SK-N-SH (cell line): ENCODE data around the gene MRPS18A. TPM values are rescaled to one million over a fixed set of nuclear protein-coding genes. Genes with fewer than 3 reads are reported as not detected.

Source experiments
- CTCF ChIA-PET: fragments of 300-600, 350-600 bp; formaldehyde crosslinking; extraction: SDS; loops from one replicate; lab custom pipeline; 2021; lab: Yijun Ruan, JAX
- POLR2A ChIA-PET: fragments of 350-600 bp; sonication (Branson Sonifier 250); formaldehyde crosslinking; extraction: SDS; loops from one replicate; lab custom pipeline; 2020; ENCODE audit warnings: antibody characterized with exemption, inconsistent platforms; lab: Yijun Ruan, JAX
- DNase-seq: peaks from one replicate; pipeline ENCODE4 v3.0.0; 2012
- H2AFZ ChIP-seq: fragments of 200-600 bp; sonication (generic); 2 replicates; pipeline ENCODE4 v1.8.1; 2016; ENCODE audit warnings: antibody characterized with exemption, mild to moderate bottlenecking, low read depth
- H3F3A ChIP-seq: fragments of 200-600 bp; sonication (generic); replicated peaks from 2 replicates; pipeline ENCODE3; 2016; ENCODE audit warnings: antibody characterized with exemption, mild to moderate bottlenecking; ENCODE audit not compliant: insufficient read depth
- H3K27ac ChIP-seq, 2 experiments: fragments of 200-500 bp in 1 of 2; fragments of 200-600 bp in 1 of 2; sonication (Bioruptor generic) in 1 of 2; sonication (generic), shearing (Covaris generic) in 1 of 2; 2 replicates each; pipeline versions ENCODE4 v1.5.1 to v1.6.1; 2014 to 2016; ENCODE audit warnings: low read depth in 2 of 2, inconsistent platforms in 1 of 2, low read length in 1 of 2, mild to moderate bottlenecking in 1 of 2, mixed read lengths in 1 of 2
- H3K27me3 ChIP-seq: fragments of 200-600 bp; sonication (generic), shearing (Covaris generic); 2 replicates; pipeline ENCODE4 v1.6.1; 2016; ENCODE audit warnings: mixed run types; ENCODE audit not compliant: insufficient read depth
- H3K36me3 ChIP-seq, 2 experiments: fragments of 200-500 bp in 1 of 2; fragments of 200-600 bp in 1 of 2; sonication (Bioruptor generic) in 1 of 2; sonication (generic) in 1 of 2; replicated peaks in 1 of 2; 2 replicates each; pipeline versions ENCODE3 to v1.5.1; 2014 to 2016; ENCODE audit warnings: low read length in 1 of 2, mild to moderate bottlenecking in 1 of 2; ENCODE audit not compliant: insufficient read depth in 2 of 2, control insufficient read depth in 1 of 2
- H3K4me1 ChIP-seq, 2 experiments: fragments of 200-500 bp in 1 of 2; fragments of 200-600 bp in 1 of 2; sonication (Bioruptor generic) in 1 of 2; sonication (generic), shearing (Covaris generic) in 1 of 2; 2 replicates each; pipeline versions ENCODE4 v1.5.1 to v1.6.1; 2014 to 2016; ENCODE audit warnings: low read depth in 1 of 2, low read length in 1 of 2, mixed run types in 1 of 2; ENCODE audit not compliant: insufficient read depth in 2 of 2, control insufficient read depth in 1 of 2
- H3K4me2 ChIP-seq: fragments of 200-600 bp; sonication (generic), shearing (Covaris generic); 2 replicates; pipeline ENCODE4 v1.6.1; 2017; ENCODE audit warnings: mixed run types
- H3K4me3 ChIP-seq, 2 experiments: fragments of 200-500 bp in 1 of 2; fragments of 200-600 bp in 1 of 2; sonication (Bioruptor generic) in 1 of 2; sonication (generic), shearing (Covaris generic) in 1 of 2; 2 replicates each; pipeline versions ENCODE4 v1.5.1 to v1.8.1; 2014 to 2016; ENCODE audit warnings: low read depth in 2 of 2, inconsistent platforms in 1 of 2, low read length in 1 of 2, mild to moderate bottlenecking in 1 of 2, mixed read lengths in 1 of 2, moderate library complexity in 1 of 2
- H3K79me2 ChIP-seq: fragments of 200-600 bp; sonication (generic); 2 replicates; pipeline ENCODE4 v1.8.1; 2017; ENCODE audit warnings: mild to moderate bottlenecking; ENCODE audit not compliant: insufficient read depth
- H3K9ac ChIP-seq: fragments of 200-600 bp; sonication (generic); 2 replicates; pipeline ENCODE4 v1.6.1; 2017; ENCODE audit warnings: mixed run types
- H3K9me2 ChIP-seq: fragments of 200-600 bp; sonication (generic); 2 replicates; pipeline ENCODE4 v1.6.1; 2017; ENCODE audit warnings: mixed run types
- H3K9me3 ChIP-seq: fragments of 200-600 bp; sonication (generic); 2 replicates; pipeline ENCODE4 v1.6.1; 2017; ENCODE audit warnings: mixed run types, mild to moderate bottlenecking, moderate library complexity
- H4K20me1 ChIP-seq: fragments of 200-600 bp; sonication (generic); 2 replicates; pipeline ENCODE4 v1.6.1; 2017; ENCODE audit warnings: mild to moderate bottlenecking, mixed run types; ENCODE audit not compliant: insufficient read depth
- CHD2 ChIP-seq: fragments of 150-350 bp; IDR thresholded peaks from 2 replicates; pipeline ENCODE4 v1.6.1; 2018; ENCODE audit warnings: low read length; ENCODE audit not compliant: partially characterized antibody
- EZH2phosphoT487 ChIP-seq: fragments of 200-600 bp; sonication (generic); IDR thresholded peaks from 2 replicates; pipeline ENCODE4 v1.6.1; 2017; ENCODE audit warnings: low read depth, mixed run types, mild to moderate bottlenecking, antibody characterized with exemption, moderate library complexity, borderline replicate concordance
- FOSL2 ChIP-seq: IDR thresholded peaks from 2 replicates; pipeline ENCODE4 v1.4.0; 2012; ENCODE audit warnings: low read depth, mild to moderate bottlenecking, moderate library complexity, borderline replicate concordance
- FOXJ3 ChIP-seq: sonication (generic); formaldehyde crosslinking; IDR thresholded peaks from 2 replicates; pipeline ENCODE4 v1.5.1; 2020; ENCODE audit warnings: mild to moderate bottlenecking, missing genetic modification reagents
- FOXM1 ChIP-seq: IDR thresholded peaks from 2 replicates; pipeline ENCODE4 v1.4.0; 2012; ENCODE audit warnings: low read depth, mild to moderate bottlenecking
- GATA2 ChIP-seq: sonication (generic); formaldehyde crosslinking; IDR thresholded peaks from 2 replicates; pipeline ENCODE4 v1.5.0; 2020; ENCODE audit warnings: mild to moderate bottlenecking, missing genetic modification reagents
- MEF2A ChIP-seq: IDR thresholded peaks from 2 replicates; pipeline ENCODE4 v1.4.0; 2012; ENCODE audit warnings: low read depth, borderline replicate concordance
- MXI1 ChIP-seq: IDR thresholded peaks from 2 replicates; pipeline ENCODE4 v1.6.1; 2012; ENCODE audit warnings: mild to moderate bottlenecking, low read depth, low read length, improper control_type of control experiment
- NFIC ChIP-seq: IDR thresholded peaks from 2 replicates; pipeline ENCODE4 v1.4.0; 2012; ENCODE audit warnings: borderline replicate concordance
- NRF1 ChIP-seq: IDR thresholded peaks from 2 replicates; pipeline ENCODE4 v1.6.1; 2012; ENCODE audit warnings: low read depth, mild to moderate bottlenecking, low read length
- POLR2AphosphoS5 ChIP-seq: IDR thresholded peaks from 2 replicates; pipeline ENCODE4 v1.6.1; 2012; ENCODE audit warnings: low read depth, low read length
- RFX5 ChIP-seq: IDR thresholded peaks from 2 replicates; pipeline ENCODE4 v1.6.1; 2012; ENCODE audit warnings: mild to moderate bottlenecking, improper control_type of control experiment, low read length
- SMC3 ChIP-seq: IDR thresholded peaks from 2 replicates; pipeline ENCODE4 v1.6.1; 2012; ENCODE audit warnings: low read depth, low read length, improper control_type of control experiment
- TEAD4 ChIP-seq: IDR thresholded peaks from 2 replicates; pipeline ENCODE4 v1.4.0; 2012; ENCODE audit warnings: mild to moderate bottlenecking, borderline replicate concordance; ENCODE audit not compliant: insufficient read depth
- YY1 ChIP-seq: IDR thresholded peaks from 2 replicates; pipeline ENCODE4 v1.4.0; 2012; ENCODE audit warnings: low read depth, mild to moderate bottlenecking
- WGBS: methylation state at CpG from one replicate; pipeline ENCODE4 v1.1.6; 2017; ENCODE audit warnings: low lambda C conversion rate; 5-methylcytosine and 5-hydroxymethylcytosine counted together
- polyA plus RNA-seq, 3 experiments: library from polyadenylated mRNA; depleted of rRNA; stranded (reverse); fragments of >200 nt; gene quantifications; 2 replicates each; pipeline ENCODE4 v1.2.3, GENCODE V29; 2012
- TF ChIP-seq, protein P1 (sequence below): fragments of 150-350 bp; IDR thresholded peaks from 2 replicates; pipeline ENCODE4 v1.6.1; 2016; ENCODE audit warnings: mild to moderate bottlenecking, low read depth, low read length
- TF ChIP-seq, protein P2 (sequence below): fragments of 150-350 bp; IDR thresholded peaks from 2 replicates; pipeline ENCODE4 v1.6.1; 2017; ENCODE audit warnings: antibody characterized with exemption, low read length, low read depth, borderline replicate concordance

The MRPS18A gene
- polyA plus RNA-seq, 1 of the 3 experiments (the other 2 are of a cell fraction): 57.0 TPM

DNA sequence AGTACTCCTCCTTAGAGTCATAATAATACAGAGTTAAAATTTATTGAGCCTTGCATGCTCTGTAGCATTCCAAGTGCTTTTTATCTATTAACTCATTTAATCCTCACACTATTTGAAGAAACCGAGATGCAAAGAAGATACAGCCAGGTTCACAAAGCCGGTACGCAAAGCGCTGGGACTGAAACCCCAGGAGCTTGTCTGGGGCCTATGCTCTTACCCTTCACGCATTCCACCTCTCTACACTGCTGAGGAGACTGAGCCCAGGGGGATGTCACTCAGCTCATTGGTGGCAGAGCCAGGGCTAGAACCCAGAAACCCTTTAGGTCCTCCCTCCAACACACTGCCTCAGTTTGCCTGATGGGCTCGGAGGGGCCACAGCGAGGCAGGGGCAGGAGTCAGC is 19.7 kb upstream of the MRPS18A start:
- H3K36me3 ChIP-seq: no peaks in the 10 kb centered on the region
- peaks cover 0 to 5% of the 10 kb centered on the region in 2 experiments; a peak in 1 of 4 replicates for H3K4me1 ChIP-seq
- 83% methylated on average over 7 of the region's 7 CpGs for WGBS
- H3K27me3 ChIP-seq: peaks cover 5% of the 10 kb centered on the region; the same call in 1 of the 2 replicates
- no peaks in the 10 kb centered on the region for H4K20me1 ChIP-seq
- TF ChIP-seq, protein P1, sequence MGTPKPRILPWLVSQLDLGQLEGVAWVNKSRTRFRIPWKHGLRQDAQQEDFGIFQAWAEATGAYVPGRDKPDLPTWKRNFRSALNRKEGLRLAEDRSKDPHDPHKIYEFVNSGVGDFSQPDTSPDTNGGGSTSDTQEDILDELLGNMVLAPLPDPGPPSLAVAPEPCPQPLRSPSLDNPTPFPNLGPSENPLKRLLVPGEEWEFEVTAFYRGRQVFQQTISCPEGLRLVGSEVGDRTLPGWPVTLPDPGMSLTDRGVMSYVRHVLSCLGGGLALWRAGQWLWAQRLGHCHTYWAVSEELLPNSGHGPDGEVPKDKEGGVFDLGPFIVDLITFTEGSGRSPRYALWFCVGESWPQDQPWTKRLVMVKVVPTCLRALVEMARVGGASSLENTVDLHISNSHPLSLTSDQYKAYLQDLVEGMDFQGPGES: no peak
- no peak for TF ChIP-seq CHD2
- no peak for TF ChIP-seq POLR2AphosphoS5
- TF ChIP-seq MEF2A: no peak
- TF ChIP-seq FOSL2: no peak
- TF ChIP-seq SMC3: no peak
- TF ChIP-seq MXI1: no peak
- TF ChIP-seq, protein P2, sequence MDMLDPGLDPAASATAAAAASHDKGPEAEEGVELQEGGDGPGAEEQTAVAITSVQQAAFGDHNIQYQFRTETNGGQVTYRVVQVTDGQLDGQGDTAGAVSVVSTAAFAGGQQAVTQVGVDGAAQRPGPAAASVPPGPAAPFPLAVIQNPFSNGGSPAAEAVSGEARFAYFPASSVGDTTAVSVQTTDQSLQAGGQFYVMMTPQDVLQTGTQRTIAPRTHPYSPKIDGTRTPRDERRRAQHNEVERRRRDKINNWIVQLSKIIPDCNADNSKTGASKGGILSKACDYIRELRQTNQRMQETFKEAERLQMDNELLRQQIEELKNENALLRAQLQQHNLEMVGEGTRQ: no peak
- no peak for TF ChIP-seq YY1
- no peak for TF ChIP-seq NFIC
- H3F3A ChIP-seq: no peaks in the 10 kb centered on the region
- H3K9me2 ChIP-seq: no peaks in the 10 kb centered on the region
- no peak overlapping the region for H3K4me2 ChIP-seq
- no peak overlapping the region for H3K9ac ChIP-seq
- no peaks in the 10 kb centered on the region for H3K79me2 ChIP-seq
- no peak overlapping the region for H2AFZ ChIP-seq
- ChIA-PET CTCF (interaction anchor here (0.7 kb wide), 1 partner anchor 377 kb away, joined by 3 read pairs; no protein-coding TSS in a partner anchor), POLR2A (no interaction called here)
- no peak overlapping the region for H3K27ac ChIP-seq
- no peaks in the 10 kb centered on the region for H3K9me3 ChIP-seq
- no peak for DNase-seq
- H3K4me3 ChIP-seq: no peak overlapping the region

DNA sequence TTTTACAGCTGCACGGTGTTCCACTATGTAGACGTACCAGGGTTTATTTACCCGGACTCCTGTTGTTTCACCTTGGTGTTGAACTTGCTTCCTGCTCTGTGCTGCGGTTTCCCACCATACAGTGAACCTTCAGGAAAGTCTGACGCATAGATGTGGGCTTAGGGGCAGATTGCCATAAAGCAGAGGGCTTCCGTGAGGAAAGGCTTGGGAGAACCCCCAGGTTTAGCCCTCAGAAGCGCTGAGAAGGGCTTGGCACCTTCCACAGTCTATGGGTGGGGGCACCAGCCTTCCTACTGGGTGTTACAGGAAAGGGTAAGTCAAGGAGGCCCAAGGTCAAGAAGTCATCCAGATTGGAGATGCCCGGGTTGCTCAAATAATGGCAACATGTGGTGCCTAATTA is 19.2 kb upstream of the MRPS18A start:
- Histone ChIP-seq H3K79me2 (no peaks in the 10 kb centered on the region), H3K9me3 (no peaks in the 10 kb centered on the region), H3F3A (no peaks in the 10 kb centered on the region), H3K4me3 (no peak overlapping the region), H3K36me3 (no peaks in the 10 kb centered on the region), H3K4me2 (no peak overlapping the region), H3K9me2 (no peaks in the 10 kb centered on the region), H4K20me1 (no peaks in the 10 kb centered on the region), H3K27me3 (peaks cover under 1% of the 10 kb centered on the region; the same call in 1 of the 2 replicates), H3K27ac (no peak overlapping the region), H3K9ac (no peak overlapping the region), H2AFZ (no peak overlapping the region), H3K4me1 (peaks cover 0 to 5% of the 10 kb centered on the region in 2 experiments; a peak in 1 of 4 replicates)
- no peak for DNase-seq
- 73% methylated on average over 8 of the region's 8 CpGs for WGBS
- TF ChIP-seq GATA2 (CRISPR knock-in tag) (no peak), YY1 (no peak), FOXJ3 (CRISPR knock-in tag) (no peak), MXI1 (no peak), EZH2phosphoT487 (no peak), NFIC (no peak), MEF2A (no peak), FOXM1 (no peak), CHD2 (no peak), RFX5 (no peak), SMC3 (no peak), TEAD4 (no peak), NRF1 (no peak), POLR2AphosphoS5 (no peak)
- TF ChIP-seq, protein P1: no peak
- CTCF ChIA-PET: interaction anchor here (0.7 kb wide), 1 partner anchor 377 kb away, joined by 3 read pairs; no protein-coding TSS in a partner anchor
- POLR2A ChIA-PET: no interaction called here
